SK-N-SH (cell line): ENCODE measurements around the gene GPR17. TPM values are rescaled to one million over a fixed set of nuclear protein-coding genes. Genes with fewer than 3 reads are reported as not detected.

Source experiments
- CTCF ChIA-PET: fragments of 300-600, 350-600 bp; formaldehyde crosslinking; extraction: SDS; loops from one replicate; lab custom pipeline; 2021; lab: Yijun Ruan, JAX
- POLR2A ChIA-PET: fragments of 350-600 bp; sonication (Branson Sonifier 250); formaldehyde crosslinking; extraction: SDS; loops from one replicate; lab custom pipeline; 2020; ENCODE audit warnings: antibody characterized with exemption, inconsistent platforms; lab: Yijun Ruan, JAX
- DNase-seq: peaks from one replicate; pipeline ENCODE4 v3.0.0; 2012
- H2AFZ ChIP-seq: fragments of 200-600 bp; sonication (generic); 2 replicates; pipeline ENCODE4 v1.8.1; 2016; ENCODE audit warnings: antibody characterized with exemption, mild to moderate bottlenecking, low read depth
- H3F3A ChIP-seq: fragments of 200-600 bp; sonication (generic); replicated peaks from 2 replicates; pipeline ENCODE3; 2016; ENCODE audit warnings: antibody characterized with exemption, mild to moderate bottlenecking; ENCODE audit not compliant: insufficient read depth
- H3K27ac ChIP-seq, 2 experiments: fragments of 200-500 bp in 1 of 2; fragments of 200-600 bp in 1 of 2; sonication (Bioruptor generic) in 1 of 2; sonication (generic), shearing (Covaris generic) in 1 of 2; 2 replicates each; pipeline versions ENCODE4 v1.5.1 to v1.6.1; 2014 to 2016; ENCODE audit warnings: low read depth in 2 of 2, inconsistent platforms in 1 of 2, low read length in 1 of 2, mild to moderate bottlenecking in 1 of 2, mixed read lengths in 1 of 2
- H3K27me3 ChIP-seq: fragments of 200-600 bp; sonication (generic), shearing (Covaris generic); 2 replicates; pipeline ENCODE4 v1.6.1; 2016; ENCODE audit warnings: mixed run types; ENCODE audit not compliant: insufficient read depth
- H3K36me3 ChIP-seq, 2 experiments: fragments of 200-500 bp in 1 of 2; fragments of 200-600 bp in 1 of 2; sonication (Bioruptor generic) in 1 of 2; sonication (generic) in 1 of 2; replicated peaks in 1 of 2; 2 replicates each; pipeline versions ENCODE3 to v1.5.1; 2014 to 2016; ENCODE audit warnings: low read length in 1 of 2, mild to moderate bottlenecking in 1 of 2; ENCODE audit not compliant: insufficient read depth in 2 of 2, control insufficient read depth in 1 of 2
- H3K4me1 ChIP-seq, 2 experiments: fragments of 200-500 bp in 1 of 2; fragments of 200-600 bp in 1 of 2; sonication (Bioruptor generic) in 1 of 2; sonication (generic), shearing (Covaris generic) in 1 of 2; 2 replicates each; pipeline versions ENCODE4 v1.5.1 to v1.6.1; 2014 to 2016; ENCODE audit warnings: low read depth in 1 of 2, low read length in 1 of 2, mixed run types in 1 of 2; ENCODE audit not compliant: insufficient read depth in 2 of 2, control insufficient read depth in 1 of 2
- H3K4me2 ChIP-seq: fragments of 200-600 bp; sonication (generic), shearing (Covaris generic); 2 replicates; pipeline ENCODE4 v1.6.1; 2017; ENCODE audit warnings: mixed run types
- H3K4me3 ChIP-seq, 2 experiments: fragments of 200-500 bp in 1 of 2; fragments of 200-600 bp in 1 of 2; sonication (Bioruptor generic) in 1 of 2; sonication (generic), shearing (Covaris generic) in 1 of 2; 2 replicates each; pipeline versions ENCODE4 v1.5.1 to v1.8.1; 2014 to 2016; ENCODE audit warnings: low read depth in 2 of 2, inconsistent platforms in 1 of 2, low read length in 1 of 2, mild to moderate bottlenecking in 1 of 2, mixed read lengths in 1 of 2, moderate library complexity in 1 of 2
- H3K79me2 ChIP-seq: fragments of 200-600 bp; sonication (generic); 2 replicates; pipeline ENCODE4 v1.8.1; 2017; ENCODE audit warnings: mild to moderate bottlenecking; ENCODE audit not compliant: insufficient read depth
- H3K9ac ChIP-seq: fragments of 200-600 bp; sonication (generic); 2 replicates; pipeline ENCODE4 v1.6.1; 2017; ENCODE audit warnings: mixed run types
- H3K9me2 ChIP-seq: fragments of 200-600 bp; sonication (generic); 2 replicates; pipeline ENCODE4 v1.6.1; 2017; ENCODE audit warnings: mixed run types
- H3K9me3 ChIP-seq: fragments of 200-600 bp; sonication (generic); 2 replicates; pipeline ENCODE4 v1.6.1; 2017; ENCODE audit warnings: mixed run types, mild to moderate bottlenecking, moderate library complexity
- H4K20me1 ChIP-seq: fragments of 200-600 bp; sonication (generic); 2 replicates; pipeline ENCODE4 v1.6.1; 2017; ENCODE audit warnings: mild to moderate bottlenecking, mixed run types; ENCODE audit not compliant: insufficient read depth
- ELF1 ChIP-seq: IDR thresholded peaks from 2 replicates; pipeline ENCODE4 v1.4.0; 2012
- FOXJ3 ChIP-seq: sonication (generic); formaldehyde crosslinking; IDR thresholded peaks from 2 replicates; pipeline ENCODE4 v1.5.1; 2020; ENCODE audit warnings: mild to moderate bottlenecking, missing genetic modification reagents
- IRF3 ChIP-seq: fragments of 150-350 bp; IDR thresholded peaks from 2 replicates; pipeline ENCODE4 v1.6.1; 2016; ENCODE audit warnings: mild to moderate bottlenecking, low read depth, low read length
- POLR2AphosphoS5 ChIP-seq: IDR thresholded peaks from 2 replicates; pipeline ENCODE4 v1.6.1; 2012; ENCODE audit warnings: low read depth, low read length
- SIN3A ChIP-seq: IDR thresholded peaks from 2 replicates; pipeline ENCODE4 v1.6.1; 2012; ENCODE audit warnings: low read depth, mild to moderate bottlenecking, low read length, moderate library complexity, borderline replicate concordance
- TCF12 ChIP-seq: IDR thresholded peaks from 2 replicates; pipeline ENCODE4 v1.4.0; 2012
- USF2 ChIP-seq: fragments of 150-350 bp; IDR thresholded peaks from 2 replicates; pipeline ENCODE4 v1.6.1; 2017; ENCODE audit warnings: antibody characterized with exemption, low read length, low read depth, borderline replicate concordance
- ZBTB33 ChIP-seq: IDR thresholded peaks from 2 replicates; pipeline ENCODE4 v1.4.0; 2012; ENCODE audit warnings: low read depth, borderline replicate concordance
- WGBS: methylation state at CpG from one replicate; pipeline ENCODE4 v1.1.6; 2017; ENCODE audit warnings: low lambda C conversion rate; 5-methylcytosine and 5-hydroxymethylcytosine counted together
- polyA plus RNA-seq, 3 experiments: library from polyadenylated mRNA; depleted of rRNA; stranded (reverse); fragments of >200 nt; gene quantifications; 2 replicates each; pipeline ENCODE4 v1.2.3, GENCODE V29; 2012
- TF ChIP-seq, protein P1 (sequence below): IDR thresholded peaks from 2 replicates; pipeline ENCODE4 v1.6.1; 2012; ENCODE audit warnings: mild to moderate bottlenecking, low read depth, low read length, moderate library complexity

GPR17 gene
- polyA plus RNA-seq, 1 of the 3 experiments (the other 2 are of a cell fraction) = 0.03 TPM

GRCh38 chr2:127607399-127607908, 38.5 kb upstream of the GPR17 start:
- 80% methylated on average over 5 of the region's 9 CpGs for WGBS
- CTCF ChIA-PET = interaction anchor here (1.4 to 2.0 kb wide), 3 partner anchors 16 to 43 kb away, joined by 3 to 11 read pairs (median 6); no protein-coding TSS in a partner anchor
- no peak for DNase-seq
- no peak overlapping the region for H3K27ac ChIP-seq
- no peak overlapping the region for H3K4me3 ChIP-seq
- no peaks in the 10 kb centered on the region for H3K9me3 ChIP-seq
- POLR2A ChIA-PET = no interaction called here
- no peak overlapping the region for H2AFZ ChIP-seq
- H3K79me2 ChIP-seq = no peaks in the 10 kb centered on the region
- no peaks in the 10 kb centered on the region for H3K36me3 ChIP-seq
- H3K9ac ChIP-seq = no peak overlapping the region
- H4K20me1 ChIP-seq = no peaks in the 10 kb centered on the region
- no peak overlapping the region for H3K4me2 ChIP-seq
- no peaks in the 10 kb centered on the region for H3K27me3 ChIP-seq
- no peaks in the 10 kb centered on the region for H3K4me1 ChIP-seq
- H3K9me2 ChIP-seq = no peaks in the 10 kb centered on the region
- no peak for TF ChIP-seq SIN3A
- TF ChIP-seq FOXJ3 (CRISPR knock-in tag) = no peak
- H3F3A ChIP-seq = no peaks in the 10 kb centered on the region

GRCh38 chr2:127608061-127609030, 37.6 kb upstream of the GPR17 start:
- WGBS = 62% methylated on average over 10 of the region's 25 CpGs
- CTCF ChIA-PET = interaction anchor here (1.4 to 2.0 kb wide), 3 partner anchors 17 to 42 kb away, joined by 3 to 11 read pairs (median 6); no protein-coding TSS in a partner anchor
- H3K4me2 ChIP-seq = no peak overlapping the region
- no peak for TF ChIP-seq POLR2AphosphoS5
- TF ChIP-seq FOXJ3 (CRISPR knock-in tag) = no peak
- no peak for TF ChIP-seq USF2
- no peak for TF ChIP-seq ELF1
- TF ChIP-seq IRF3 = no peak
- TF ChIP-seq TCF12 = no peak
- no peak for TF ChIP-seq ZBTB33
- no peak for TF ChIP-seq SIN3A
- TF ChIP-seq, protein P1, sequence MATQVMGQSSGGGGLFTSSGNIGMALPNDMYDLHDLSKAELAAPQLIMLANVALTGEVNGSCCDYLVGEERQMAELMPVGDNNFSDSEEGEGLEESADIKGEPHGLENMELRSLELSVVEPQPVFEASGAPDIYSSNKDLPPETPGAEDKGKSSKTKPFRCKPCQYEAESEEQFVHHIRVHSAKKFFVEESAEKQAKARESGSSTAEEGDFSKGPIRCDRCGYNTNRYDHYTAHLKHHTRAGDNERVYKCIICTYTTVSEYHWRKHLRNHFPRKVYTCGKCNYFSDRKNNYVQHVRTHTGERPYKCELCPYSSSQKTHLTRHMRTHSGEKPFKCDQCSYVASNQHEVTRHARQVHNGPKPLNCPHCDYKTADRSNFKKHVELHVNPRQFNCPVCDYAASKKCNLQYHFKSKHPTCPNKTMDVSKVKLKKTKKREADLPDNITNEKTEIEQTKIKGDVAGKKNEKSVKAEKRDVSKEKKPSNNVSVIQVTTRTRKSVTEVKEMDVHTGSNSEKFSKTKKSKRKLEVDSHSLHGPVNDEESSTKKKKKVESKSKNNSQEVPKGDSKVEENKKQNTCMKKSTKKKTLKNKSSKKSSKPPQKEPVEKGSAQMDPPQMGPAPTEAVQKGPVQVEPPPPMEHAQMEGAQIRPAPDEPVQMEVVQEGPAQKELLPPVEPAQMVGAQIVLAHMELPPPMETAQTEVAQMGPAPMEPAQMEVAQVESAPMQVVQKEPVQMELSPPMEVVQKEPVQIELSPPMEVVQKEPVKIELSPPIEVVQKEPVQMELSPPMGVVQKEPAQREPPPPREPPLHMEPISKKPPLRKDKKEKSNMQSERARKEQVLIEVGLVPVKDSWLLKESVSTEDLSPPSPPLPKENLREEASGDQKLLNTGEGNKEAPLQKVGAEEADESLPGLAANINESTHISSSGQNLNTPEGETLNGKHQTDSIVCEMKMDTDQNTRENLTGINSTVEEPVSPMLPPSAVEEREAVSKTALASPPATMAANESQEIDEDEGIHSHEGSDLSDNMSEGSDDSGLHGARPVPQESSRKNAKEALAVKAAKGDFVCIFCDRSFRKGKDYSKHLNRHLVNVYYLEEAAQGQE = no peak
- TF ChIP-seq, all 33 proteins: peak for 0
- Histone ChIP-seq H2AFZ (no peak overlapping the region), H3K27ac (no peak overlapping the region), H3K4me1 (no peaks in the 10 kb centered on the region), H3K27me3 (no peaks in the 10 kb centered on the region), H3K4me3 (no peak overlapping the region), H3K9ac (no peak overlapping the region), H4K20me1 (no peaks in the 10 kb centered on the region), H3F3A (no peaks in the 10 kb centered on the region), H3K9me3 (no peaks in the 10 kb centered on the region; the same call in 1 of the 2 replicates), H3K79me2 (no peaks in the 10 kb centered on the region), H3K9me2 (no peaks in the 10 kb centered on the region), H3K36me3 (no peaks in the 10 kb centered on the region)
- no peak for DNase-seq
- POLR2A ChIA-PET = no interaction called here
